Renal pelvis (tissue), 4 donors: ENCODE results near the gene SLC39A3. TPM values are rescaled to one million over a fixed set of nuclear protein-coding genes. Genes with fewer than 3 reads are reported as not detected.

Source experiments
- DNase-seq: peaks from one replicate; pipeline ENCODE4 v3.0.0-alpha.2; 2013
- polyA plus RNA-seq, 3 donors: library from polyadenylated mRNA; unstranded; fragments of 120-200 nt; gene quantifications; one replicate each; pipeline ENCODE4 v1.2.1, GENCODE V29; 2013; ENCODE audit not compliant: insufficient read length in 3 of 3

Gene SLC39A3
- polyA plus RNA-seq, 3 donors: 28.4 to 36.9 (median 29.5) TPM

DNA sequence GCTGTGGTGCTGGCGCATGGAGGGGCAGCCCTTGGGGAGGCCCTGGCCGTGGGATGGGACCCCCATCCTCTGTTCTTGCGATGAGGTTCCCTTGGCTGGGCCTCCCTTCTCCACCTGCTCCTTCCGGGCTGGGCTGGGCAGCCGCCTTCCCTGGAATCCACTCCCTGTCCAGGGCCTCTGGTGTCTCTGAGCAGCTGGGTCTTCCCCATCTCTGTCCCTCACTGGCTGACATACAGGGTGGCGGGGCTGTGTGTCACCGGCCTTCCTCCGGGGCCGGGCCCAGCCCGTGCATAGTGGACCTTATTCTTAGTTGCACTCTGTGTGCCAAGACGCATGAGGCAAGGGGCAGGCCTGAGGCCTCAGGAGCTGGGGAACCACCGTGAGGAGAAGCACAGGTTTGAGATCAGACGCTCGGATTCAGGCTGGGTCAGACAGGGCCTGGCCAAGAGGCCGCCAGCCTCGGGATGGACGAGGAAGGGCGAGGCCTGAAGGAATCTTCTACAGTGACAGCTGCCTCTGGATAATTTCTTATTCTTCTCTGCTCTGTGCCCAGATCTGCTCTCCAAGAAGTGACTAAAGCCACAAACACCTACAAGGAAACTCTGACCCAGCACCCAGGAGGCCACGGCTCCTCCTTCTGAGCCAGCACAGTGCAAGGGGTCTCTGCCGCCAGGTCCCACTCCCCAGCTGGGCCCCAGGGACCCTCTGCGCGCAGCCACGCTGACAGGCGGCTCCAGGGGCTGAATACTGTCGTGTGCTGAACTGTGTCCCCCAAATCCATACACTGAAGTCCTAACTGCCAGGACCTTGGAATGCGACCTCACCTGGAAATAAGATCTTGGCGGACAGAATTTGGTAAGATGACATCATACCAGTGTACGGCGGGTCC is 32.2 kb upstream of the SLC39A3 start:
- no peak for DNase-seq

GRCh38 chr19:2770055-2771013 is 30.5 kb upstream of the SLC39A3 start:
- DNase-seq: peak; percentile 71

- DNase-seq: no peak
Observed at GRCh38 chr19:2769218-2769617, 29.4 kb upstream of the SLC39A3 start.

DNA sequence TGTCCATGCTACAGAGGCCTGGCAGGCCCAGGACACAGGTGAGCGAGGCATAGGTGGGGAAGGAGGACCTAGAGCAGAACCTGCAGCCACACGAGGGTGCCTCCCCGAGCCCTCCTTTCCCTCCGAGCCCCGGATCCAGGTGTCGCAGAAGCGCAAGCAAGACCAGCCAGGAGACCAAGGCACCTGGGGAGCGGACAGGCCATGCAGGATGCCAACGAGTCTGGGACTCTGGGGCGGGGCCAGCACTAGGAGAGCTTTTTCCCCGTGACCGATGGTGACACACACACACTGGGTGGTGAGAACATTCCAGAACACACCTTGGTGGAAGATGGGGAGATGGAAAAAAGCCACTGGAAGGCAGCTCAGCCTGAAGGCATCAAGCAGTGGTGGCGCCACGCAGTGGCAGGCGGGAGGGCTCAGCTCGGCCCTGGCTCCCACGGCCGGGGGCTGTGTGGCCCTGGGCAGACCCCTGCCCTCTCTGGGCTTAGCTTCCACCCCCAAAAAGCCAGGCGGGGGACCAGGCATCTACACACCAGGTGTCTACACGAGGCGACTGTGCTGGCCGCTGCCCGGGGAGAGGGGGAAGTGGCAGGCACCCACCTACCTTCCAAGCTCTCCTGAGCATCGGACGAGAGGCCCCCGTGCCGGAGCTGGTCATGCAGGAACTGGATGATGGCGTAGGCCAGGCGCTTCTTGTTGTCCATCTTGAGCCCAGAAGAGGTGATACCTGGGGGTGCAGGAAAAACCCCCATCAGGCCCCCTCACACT is 28.7 kb upstream of the SLC39A3 start:
- no peak for DNase-seq

- no peak for DNase-seq
Observed at GRCh38 chr19:2767688-2768087, 27.9 kb upstream of the SLC39A3 start.

GRCh38 chr19:2766594-2767372 is 27.0 kb upstream of the SLC39A3 start:
- DNase-seq: no peak

- no peak for DNase-seq
Observed at GRCh38 chr19:2765376-2765775, 25.6 kb upstream of the SLC39A3 start.

- DNase-seq: no peak
Observed at GRCh38 chr19:2764945-2765344, 25.1 kb upstream of the SLC39A3 start.

GRCh38 chr19:2763687-2764086 is 23.9 kb upstream of the SLC39A3 start:
- DNase-seq: no peak

DNA sequence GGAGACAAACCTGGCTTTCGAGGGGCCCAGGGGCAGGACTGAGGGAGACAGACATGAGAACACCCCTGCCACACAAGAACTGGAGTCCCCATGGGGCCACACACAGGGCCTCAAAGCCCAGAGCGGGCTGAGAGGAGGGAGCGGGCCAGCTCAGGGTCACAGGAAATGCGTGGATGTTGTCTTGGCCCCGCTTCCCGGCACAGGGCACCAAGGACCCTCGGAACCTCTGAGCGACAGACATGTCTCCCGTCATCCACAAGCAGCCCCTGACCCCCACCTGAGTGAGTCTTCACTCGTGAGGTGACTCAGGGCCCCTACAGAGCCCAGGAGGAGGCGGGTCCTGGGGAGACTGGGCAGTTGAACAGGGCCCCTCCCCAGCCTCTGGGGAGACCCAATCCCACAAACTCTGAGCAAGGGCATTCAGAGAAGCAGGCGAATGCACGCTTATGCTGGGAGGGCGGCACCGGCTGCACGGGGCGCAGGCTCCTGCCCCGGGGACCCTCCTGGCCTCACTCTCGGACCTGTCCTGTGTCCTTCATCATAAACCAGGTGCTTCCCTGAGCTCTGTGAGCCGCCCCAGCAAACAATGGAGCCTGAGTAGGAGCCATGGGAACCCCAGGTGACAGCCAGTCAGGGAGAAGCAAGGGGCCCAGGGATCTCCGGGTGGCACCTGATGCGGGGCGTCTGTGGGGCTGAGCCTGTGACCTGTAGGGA is 23.1 kb upstream of the SLC39A3 start:
- DNase-seq: no peak

GRCh38 chr19:2761876-2762782 is 22.3 kb upstream of the SLC39A3 start:
- DNase-seq: no peak

- DNase-seq: no peak
Observed at GRCh38 chr19:2761309-2761677, 21.5 kb upstream of the SLC39A3 start.

GRCh38 chr19:2759965-2760364 is 20.1 kb upstream of the SLC39A3 start:
- DNase-seq: no peak

DNA sequence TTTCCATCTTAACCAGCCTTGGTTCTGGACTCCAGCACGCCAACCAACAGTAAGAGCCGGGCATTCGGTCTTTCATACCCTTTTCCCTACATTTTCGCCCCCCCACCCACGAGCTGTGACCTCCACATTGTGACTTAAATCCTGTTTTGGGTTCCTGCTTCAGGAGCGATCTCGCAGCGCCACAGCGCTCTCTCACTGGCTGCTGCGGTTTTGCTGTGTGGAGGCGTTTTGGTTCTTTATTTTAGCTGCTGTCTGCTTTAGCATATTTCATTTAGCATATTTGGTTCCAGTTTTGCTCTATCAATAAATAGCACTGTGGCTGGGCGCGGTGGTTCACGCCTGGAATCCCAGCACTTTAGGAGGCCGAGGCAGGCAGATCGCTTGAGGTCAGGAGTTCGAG is 19.5 kb upstream of the SLC39A3 start:
- no peak for DNase-seq

- no peak for DNase-seq
Observed at GRCh38 chr19:2758601-2759313, 18.9 kb upstream of the SLC39A3 start.

DNA sequence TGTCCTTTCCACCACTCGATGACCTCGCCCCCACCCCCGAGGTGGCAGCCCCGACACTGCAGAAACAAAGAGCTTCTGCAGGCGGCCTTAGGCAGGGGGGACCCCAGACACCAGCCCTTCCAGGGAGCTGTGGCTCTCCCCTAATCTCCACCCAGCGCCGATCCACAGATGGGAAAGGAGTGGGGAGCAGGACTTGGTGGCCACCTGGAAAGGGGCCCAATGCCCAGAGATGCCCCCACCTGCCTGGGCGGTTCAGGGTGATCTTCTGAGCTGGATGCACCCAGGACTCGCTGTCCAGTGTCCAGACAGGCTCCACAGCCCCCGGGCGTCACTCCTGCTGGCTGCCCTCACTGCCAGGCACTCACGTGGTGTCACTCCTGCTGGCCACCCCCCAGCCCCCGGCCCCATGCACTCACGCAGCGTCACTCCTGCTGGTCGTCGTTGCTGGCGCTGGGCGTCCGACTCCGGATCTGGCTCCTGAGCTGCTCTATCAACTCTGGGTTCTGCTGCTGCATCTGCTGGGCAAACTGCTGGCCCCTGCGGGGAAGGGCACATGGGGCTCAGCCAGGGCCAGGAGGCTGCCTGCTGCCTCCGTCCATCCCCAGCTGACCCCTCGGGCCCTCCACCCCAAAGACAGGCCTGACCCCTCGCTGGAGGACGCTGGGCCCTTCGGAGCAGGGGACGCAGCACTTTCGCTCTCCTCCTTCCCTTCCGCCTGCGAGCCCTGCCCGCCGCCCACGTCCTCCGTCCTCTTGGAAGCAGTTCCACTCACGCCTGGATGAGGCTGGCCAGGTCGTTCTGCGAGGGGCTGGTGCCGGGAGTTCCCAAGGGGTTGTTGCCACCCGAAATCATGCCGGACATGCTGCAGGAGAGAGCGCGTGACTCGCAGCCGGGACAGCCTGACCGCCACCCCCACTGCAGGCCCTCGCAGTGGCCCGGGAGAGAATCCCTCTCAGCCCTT is 17.4 kb upstream of the SLC39A3 start:
- DNase-seq: no peak

GRCh38 chr19:2756477-2756876 is 16.7 kb upstream of the SLC39A3 start:
- no peak for DNase-seq
